Natural killer cell treated with Interleukin-12 subunit alpha and Interleukin-12 subunit beta and Interleukin-15 and Interleukin-18, amount 100 ng/mL, for 72 hours (primary cell): ENCODE data around the gene CTSE. TPM values are rescaled to one million over a fixed set of nuclear protein-coding genes. Genes with fewer than 3 reads are reported as not detected.

ENCODE experiments used
- ATAC-seq, 2 donors: fragments of 150-1000 bp; cut with Tn5 transposase in 1 of 2; sonication (Bioruptor Pico), chemical (Tn5 transposase) in 1 of 2; 2 replicates each; pipeline ENCODE4 v1.10.0; 2021
- DNase-seq: peaks from one replicate; pipeline ENCODE4 v3.0.0; 2022; ENCODE audit warnings: low spot score
- H3K27ac Mint-ChIP-seq, 2 donors: 1 replicate in 1 of 2; 2 replicates in 1 of 2; pipeline ENCODE4 v1.8.0; 2022; ENCODE audit warnings: mixed read lengths in 2 of 2, mild to moderate bottlenecking in 1 of 2, moderate library complexity in 1 of 2
- H3K27me3 Mint-ChIP-seq, 2 donors: 1 replicate in 1 of 2; 2 replicates in 1 of 2; pipeline ENCODE4 v1.8.0; 2022; ENCODE audit warnings: mixed read lengths in 2 of 2
- H3K36me3 Mint-ChIP-seq: one replicate; pipeline ENCODE4 v1.8.0; 2022; ENCODE audit warnings: mixed read lengths
- H3K4me1 Mint-ChIP-seq, 2 donors: 1 replicate in 1 of 2; 2 replicates in 1 of 2; pipeline ENCODE4 v1.8.0; 2022; ENCODE audit warnings: low read depth in 2 of 2, mixed read lengths in 2 of 2, mild to moderate bottlenecking in 1 of 2
- H3K4me3 Mint-ChIP-seq: one replicate; pipeline ENCODE4 v1.8.0; 2022; ENCODE audit warnings: mixed read lengths
- H3K9me3 Mint-ChIP-seq: 2 replicates; pipeline ENCODE4 v1.8.0; 2022; ENCODE audit warnings: mixed read lengths
- total RNA-seq, 2 donors: library from RNA; stranded (reverse); gene quantifications; one replicate each; pipeline ENCODE4 v1.2.3, GENCODE V29; 2022

Gene CTSE
- total RNA-seq, 2 donors from 2014 or later, result not detected

- Mint-ChIP-seq H3K27ac (no peak overlapping the region), H3K36me3 (no peaks in the 10 kb centered on the region), H3K27me3 (peaks cover 12 to 20% of the 10 kb centered on the region in 2 donors), H3K4me3 (no peak overlapping the region), H3K4me1 (no peaks in the 10 kb centered on the region), H3K9me3 (no peaks in the 10 kb centered on the region)
- no peak for DNase-seq
- no peak for ATAC-seq
Observed at GRCh38 chr1:205986861-205987260, 36.8 kb downstream of the CTSE start.

- Mint-ChIP-seq H3K27ac (no peak overlapping the region), H3K9me3 (no peaks in the 10 kb centered on the region), H3K27me3 (peaks cover 8 to 15% of the 10 kb centered on the region in 2 donors), H3K36me3 (no peaks in the 10 kb centered on the region), H3K4me3 (no peak overlapping the region), H3K4me1 (no peaks in the 10 kb centered on the region)
- no peak for DNase-seq
- no peak for ATAC-seq
Observed at GRCh38 chr1:205986292-205986691, 37.4 kb downstream of the CTSE start.

GRCh38 chr1:205985330-205986005 is 38.2 kb downstream of the CTSE start:
- Mint-ChIP-seq H3K36me3 (no peaks in the 10 kb centered on the region), H3K4me3 (no peak overlapping the region), H3K27me3 (peaks cover 7 to 13% of the 10 kb centered on the region in 2 donors), H3K27ac (no peak overlapping the region), H3K9me3 (no peaks in the 10 kb centered on the region), H3K4me1 (no peaks in the 10 kb centered on the region)
- ATAC-seq (no peak), DNase-seq (no peak)

GRCh38 chr1:205983925-205984725 is 39.6 kb downstream of the CTSE start:
- no peak for ATAC-seq
- no peaks in the 10 kb centered on the region for H3K9me3 Mint-ChIP-seq
- DNase-seq, result no peak
- peaks cover 0 to 2% of the 10 kb centered on the region in 2 donors for H3K27me3 Mint-ChIP-seq
- no peaks in the 10 kb centered on the region for H3K36me3 Mint-ChIP-seq
- H3K4me1 Mint-ChIP-seq, result no peaks in the 10 kb centered on the region
- H3K4me3 Mint-ChIP-seq, result no peak overlapping the region
- H3K27ac Mint-ChIP-seq, result no peak overlapping the region

GRCh38 chr1:205981257-205981656 is 42.4 kb downstream of the CTSE start:
- H3K27ac Mint-ChIP-seq, result no peak overlapping the region
- no peaks in the 10 kb centered on the region for H3K4me1 Mint-ChIP-seq
- no peak for ATAC-seq
- H3K27me3 Mint-ChIP-seq, result no peaks in the 10 kb centered on the region
- H3K4me3 Mint-ChIP-seq, result no peak overlapping the region
- DNase-seq, result no peak
- no peaks in the 10 kb centered on the region for H3K9me3 Mint-ChIP-seq
- no peaks in the 10 kb centered on the region for H3K36me3 Mint-ChIP-seq

GRCh38 chr1:205980237-205980870 is 43.3 kb downstream of the CTSE start:
- H3K27ac Mint-ChIP-seq, result no peak overlapping the region
- ATAC-seq (no peak), DNase-seq (no peak)
- H3K4me3 Mint-ChIP-seq, result no peak overlapping the region
- H3K4me1 Mint-ChIP-seq, result no peaks in the 10 kb centered on the region
- H3K36me3 Mint-ChIP-seq, result no peaks in the 10 kb centered on the region
- no peaks in the 10 kb centered on the region for H3K27me3 Mint-ChIP-seq
- no peaks in the 10 kb centered on the region for H3K9me3 Mint-ChIP-seq

GRCh38 chr1:205979301-205979700 is 44.4 kb downstream of the CTSE start:
- no peak overlapping the region for H3K27ac Mint-ChIP-seq
- no peak overlapping the region for H3K4me3 Mint-ChIP-seq
- H3K36me3 Mint-ChIP-seq, result no peaks in the 10 kb centered on the region
- H3K27me3 Mint-ChIP-seq, result no peaks in the 10 kb centered on the region
- peaks cover 8 to 9% of the 10 kb centered on the region in 2 donors for H3K4me1 Mint-ChIP-seq
- ATAC-seq (no peak), DNase-seq (no peak)
- H3K9me3 Mint-ChIP-seq, result peaks cover 7% of the 10 kb centered on the region

GRCh38 chr1:205978676-205979075 is 45.0 kb downstream of the CTSE start:
- H3K9me3 Mint-ChIP-seq, result peaks cover 11% of the 10 kb centered on the region
- peaks cover 13 to 14% of the 10 kb centered on the region in 2 donors for H3K4me1 Mint-ChIP-seq
- no peak overlapping the region for H3K27ac Mint-ChIP-seq
- no peak overlapping the region for H3K4me3 Mint-ChIP-seq
- H3K27me3 Mint-ChIP-seq, result no peaks in the 10 kb centered on the region
- ATAC-seq, result no peak
- DNase-seq, result no peak
- no peaks in the 10 kb centered on the region for H3K36me3 Mint-ChIP-seq

- H3K36me3 Mint-ChIP-seq, result no peaks in the 10 kb centered on the region
- peaks cover 24 to 25% of the 10 kb centered on the region in 2 donors for H3K4me1 Mint-ChIP-seq
- DNase-seq (peak; percentile 80), ATAC-seq (peak; percentile 56 to 75)
- H3K27ac Mint-ChIP-seq, result no peak overlapping the region
- no peaks in the 10 kb centered on the region for H3K27me3 Mint-ChIP-seq
- peaks cover 11% of the 10 kb centered on the region for H3K9me3 Mint-ChIP-seq
- no peak overlapping the region for H3K4me3 Mint-ChIP-seq
Observed at GRCh38 chr1:205977402-205978014, 46.2 kb downstream of the CTSE start.

- Mint-ChIP-seq H3K27ac (no peak overlapping the region), H3K9me3 (peaks cover 11% of the 10 kb centered on the region)
Observed at GRCh38 chr1:205976708-205977401, 46.8 kb downstream of the CTSE start.

GRCh38 chr1:205976036-205976435 is 47.7 kb downstream of the CTSE start:
- ATAC-seq (no peak), DNase-seq (no peak)
- no peak overlapping the region for H3K4me3 Mint-ChIP-seq
- no peaks in the 10 kb centered on the region for H3K27me3 Mint-ChIP-seq
- H3K27ac Mint-ChIP-seq, result no peak overlapping the region
- peaks cover 24 to 25% of the 10 kb centered on the region in 2 donors for H3K4me1 Mint-ChIP-seq
- peaks cover 11% of the 10 kb centered on the region for H3K9me3 Mint-ChIP-seq
- H3K36me3 Mint-ChIP-seq, result no peaks in the 10 kb centered on the region

More at GRCh38 chr1:205976708-205977401, 46.8 kb downstream of the CTSE start:
- no peak for ATAC-seq
- Mint-ChIP-seq H3K4me1 (peaks cover 24 to 25% of the 10 kb centered on the region in 2 donors), H3K4me3 (no peak overlapping the region), H3K36me3 (no peaks in the 10 kb centered on the region), H3K27me3 (no peaks in the 10 kb centered on the region)
- no peak for DNase-seq

- Mint-ChIP-seq H3K9me3 (peaks cover 11% of the 10 kb centered on the region), H3K27ac (no peak overlapping the region), H3K4me1 (peaks cover 24 to 25% of the 10 kb centered on the region in 2 donors), H3K27me3 (no peaks in the 10 kb centered on the region), H3K36me3 (no peaks in the 10 kb centered on the region), H3K4me3 (no peak overlapping the region)
- no peak for ATAC-seq
- DNase-seq, result no peak
Observed at GRCh38 chr1:205975387-205975998, 48.2 kb downstream of the CTSE start.

- no peak overlapping the region for H3K4me3 Mint-ChIP-seq
- H3K36me3 Mint-ChIP-seq, result no peaks in the 10 kb centered on the region
- DNase-seq (no peak), ATAC-seq (no peak)
- no peaks in the 10 kb centered on the region for H3K27me3 Mint-ChIP-seq
- H3K27ac Mint-ChIP-seq, result no peak overlapping the region
- peaks cover 11% of the 10 kb centered on the region for H3K9me3 Mint-ChIP-seq
- peaks cover 24 to 25% of the 10 kb centered on the region in 2 donors for H3K4me1 Mint-ChIP-seq
Observed at GRCh38 chr1:205974712-205975111, 49.0 kb downstream of the CTSE start.
